NCI-H446 treated with DMSO at 0.1 percent for 48 hours (cell line): ENCODE data around the gene CECR2.
A peak's percentile ranks its signal among the peaks of the same experiment; 100 is the strongest.
"Not testable (repeated sequence)": the region's sequence is repeated elsewhere in the genome, so short reads cannot be mapped to it uniquely, and the experiment has no call there.

ENCODE experiments used
- DNase-seq: peaks from one replicate; lab custom pipeline; 2025; lab: John Stamatoyannopoulos, UW

Gene CECR2

DNA sequence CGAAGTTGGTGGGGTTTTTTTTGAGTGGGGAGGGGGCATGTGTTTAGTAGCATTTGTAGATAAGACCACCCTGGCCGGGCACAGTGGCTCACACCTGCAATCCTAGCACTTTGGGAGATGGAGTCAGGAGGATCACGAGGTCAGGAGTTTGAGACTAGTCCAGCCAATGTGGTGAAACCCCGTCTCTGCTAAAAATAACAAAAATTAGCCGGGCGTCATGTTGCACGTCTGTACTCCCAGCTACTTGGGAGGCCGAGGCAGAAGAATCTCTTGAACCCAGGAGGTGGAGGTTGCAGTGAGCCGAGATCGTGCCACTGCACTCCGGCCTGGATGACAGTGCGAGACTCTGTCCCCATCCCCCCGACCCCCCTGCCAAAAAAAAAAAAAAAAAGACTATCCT is 34.6 kb downstream of the CECR2 start:
- DNase-seq = no peak

- DNase-seq = no peak
Measured at GRCh38 chr22:17407643-17408042, 38.4 kb downstream of the CECR2 start.

DNA sequence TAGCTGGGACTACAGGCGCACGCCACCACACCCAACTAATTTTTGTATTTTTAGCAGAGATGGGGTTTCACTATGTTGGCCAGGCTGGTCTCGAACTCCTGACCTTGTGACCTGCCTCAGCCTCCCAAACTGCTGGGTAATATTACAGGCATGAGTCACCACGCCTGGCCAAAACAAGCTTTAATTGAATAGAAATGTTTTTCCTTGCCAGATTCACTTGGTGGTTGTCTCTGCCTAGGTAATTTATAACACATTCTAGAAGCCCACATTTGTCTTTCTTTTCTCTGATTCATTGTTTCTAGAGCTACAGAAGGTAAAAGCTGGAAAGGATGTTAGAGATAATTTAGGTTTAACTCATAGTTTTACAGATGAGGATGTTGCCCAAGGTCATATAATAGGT is 41.3 kb downstream of the CECR2 start:
- DNase-seq = peak; percentile 44

DNA sequence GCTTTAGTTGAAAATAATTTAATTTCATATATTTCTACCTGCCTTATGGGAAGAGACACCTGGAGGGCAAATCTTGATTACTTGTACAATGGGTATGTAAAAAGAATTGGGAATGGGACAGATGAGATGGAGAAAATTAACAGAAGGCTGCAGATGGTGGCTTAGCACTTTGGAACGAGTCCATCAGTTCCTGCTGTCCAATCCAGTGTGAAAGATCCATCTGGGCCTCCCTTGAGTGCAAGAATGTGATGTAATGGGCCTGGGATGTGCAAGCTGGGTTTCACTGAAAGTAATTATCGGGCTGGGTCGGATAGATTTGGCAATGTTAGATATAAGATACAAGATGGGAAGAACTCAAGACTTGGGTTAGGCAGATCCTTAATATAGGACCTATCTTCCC is 42.0 kb downstream of the CECR2 start:
- DNase-seq = peak; percentile 93

GRCh38 chr22:17412232-17412631 is 43.0 kb downstream of the CECR2 start:
- peak; percentile 60 for DNase-seq

DNA sequence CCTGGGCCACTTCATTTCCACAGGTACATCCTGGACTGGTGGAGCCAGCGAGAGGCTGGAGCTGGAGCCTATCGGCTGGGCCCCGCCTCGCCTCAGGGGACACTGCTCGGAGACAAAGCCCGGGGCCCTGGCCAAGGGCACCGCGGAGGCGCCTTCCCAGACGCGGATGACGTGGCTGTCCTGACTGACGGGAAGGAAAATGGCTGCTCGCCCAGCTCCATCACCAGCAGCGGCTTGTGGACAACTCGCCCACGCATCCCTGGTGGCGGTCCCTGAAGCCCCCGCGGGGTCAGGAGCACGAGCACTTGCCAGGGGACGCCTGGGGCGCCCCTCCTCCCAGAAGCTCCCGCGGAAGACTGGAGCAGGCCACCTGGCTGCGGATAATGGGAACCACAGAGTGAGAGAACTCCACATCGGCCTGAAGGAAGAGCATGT is 49.6 kb downstream of the CECR2 start:
- no peak for DNase-seq

GRCh38 chr22:17419348-17419747 is 50.1 kb downstream of the CECR2 start:
- no peak for DNase-seq

- DNase-seq = no peak
Measured at GRCh38 chr22:17422736-17423343, 53.6 kb downstream of the CECR2 start.

DNA sequence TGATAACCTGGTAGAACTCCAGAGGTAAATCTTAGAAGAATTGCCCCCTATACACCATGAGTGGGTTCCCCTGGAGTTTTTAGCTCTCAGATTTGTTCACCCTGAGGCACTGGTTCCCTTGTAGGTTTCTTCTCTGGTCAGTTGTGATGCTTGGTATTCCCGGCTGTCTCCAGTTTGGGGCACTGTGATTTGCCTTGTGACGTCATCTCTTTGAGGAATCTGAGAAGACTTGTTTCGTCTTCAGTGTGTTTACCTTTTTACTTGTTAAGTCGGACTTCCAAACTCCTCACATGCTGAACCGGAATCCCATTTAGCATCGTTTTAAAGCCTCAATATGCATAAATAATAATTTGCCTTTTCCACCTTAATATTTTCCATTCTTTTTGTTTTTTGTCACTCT is 54.4 kb downstream of the CECR2 start:
- no peak for DNase-seq

GRCh38 chr22:17427528-17427927 is 58.3 kb downstream of the CECR2 start:
- DNase-seq = not testable (repeated sequence)

- DNase-seq = no peak
Measured at GRCh38 chr22:17429516-17429915, 60.3 kb downstream of the CECR2 start.

DNA sequence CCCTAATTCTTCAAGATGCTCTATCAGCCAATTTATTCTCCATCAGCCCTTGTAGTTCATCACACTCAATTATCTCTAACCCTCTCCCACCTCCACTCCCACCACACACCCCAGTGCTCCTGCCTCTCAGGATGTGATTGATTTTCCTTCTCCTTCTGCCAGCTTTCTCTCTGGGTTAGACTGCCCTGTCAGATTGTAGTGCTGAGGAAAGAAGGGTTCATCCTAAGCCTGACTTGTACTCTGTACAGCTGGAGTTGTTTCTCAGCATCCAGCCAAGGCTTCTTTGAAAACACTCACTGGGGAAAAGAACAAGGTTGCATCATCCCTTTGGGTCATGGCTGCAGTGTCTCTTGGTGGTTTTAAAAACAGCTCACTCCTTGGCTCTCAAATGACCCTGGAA is 61.2 kb downstream of the CECR2 start:
- DNase-seq = no peak

GRCh38 chr22:17431179-17431578 is 61.9 kb downstream of the CECR2 start:
- no peak for DNase-seq

GRCh38 chr22:17434856-17435255 is 65.6 kb downstream of the CECR2 start:
- no peak for DNase-seq

DNA sequence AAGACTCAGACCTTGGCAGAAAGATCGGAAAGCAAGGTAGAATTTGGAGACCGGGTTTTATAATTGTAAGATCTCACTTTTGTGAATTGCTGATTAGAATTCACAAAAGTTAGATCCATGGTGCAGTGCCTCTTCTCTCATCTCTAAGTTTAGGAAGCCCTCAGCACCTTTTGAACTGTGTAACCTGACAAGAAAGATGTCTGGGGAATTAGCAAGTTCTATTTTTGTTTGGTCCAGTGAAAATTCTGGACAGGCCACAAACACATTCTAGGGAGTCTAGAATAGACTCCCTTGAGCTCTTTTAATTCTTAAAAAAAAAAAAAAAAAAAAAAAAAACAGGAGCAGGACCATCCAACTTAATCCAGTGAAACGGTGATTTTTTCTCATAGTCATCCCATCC is 66.1 kb downstream of the CECR2 start:
- DNase-seq = no peak

DNA sequence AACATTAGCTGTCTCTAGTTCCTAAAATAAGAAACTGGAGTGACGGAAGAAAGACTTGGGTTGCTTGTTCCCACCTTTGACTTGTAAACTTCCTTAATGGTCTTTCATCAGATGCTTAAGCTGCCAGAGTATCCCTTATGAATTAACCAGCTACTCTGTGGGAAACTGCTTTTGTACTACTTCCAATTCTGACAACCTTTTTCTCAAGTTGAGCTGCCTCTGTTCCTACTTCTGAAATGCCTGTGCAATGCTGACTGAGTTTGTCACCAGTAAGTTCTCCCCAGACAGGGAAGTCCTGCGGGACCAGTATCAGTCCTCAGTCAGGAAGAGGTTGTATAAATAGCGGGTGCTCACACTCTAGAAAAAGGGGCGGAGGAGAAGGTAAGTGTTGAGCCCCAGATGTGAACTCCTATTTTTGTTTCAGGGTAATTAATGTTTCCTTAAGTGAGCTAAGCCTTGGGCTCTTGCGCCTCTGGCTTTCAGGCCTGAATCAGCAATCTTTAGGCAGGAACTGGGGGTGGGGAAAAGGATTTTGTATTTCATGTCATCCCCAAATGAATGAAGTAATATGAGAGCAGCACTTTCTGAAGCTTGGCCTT is 67.2 kb downstream of the CECR2 start:
- DNase-seq = no peak

- DNase-seq = no peak
Measured at GRCh38 chr22:17436981-17437412, 67.7 kb downstream of the CECR2 start.

DNA sequence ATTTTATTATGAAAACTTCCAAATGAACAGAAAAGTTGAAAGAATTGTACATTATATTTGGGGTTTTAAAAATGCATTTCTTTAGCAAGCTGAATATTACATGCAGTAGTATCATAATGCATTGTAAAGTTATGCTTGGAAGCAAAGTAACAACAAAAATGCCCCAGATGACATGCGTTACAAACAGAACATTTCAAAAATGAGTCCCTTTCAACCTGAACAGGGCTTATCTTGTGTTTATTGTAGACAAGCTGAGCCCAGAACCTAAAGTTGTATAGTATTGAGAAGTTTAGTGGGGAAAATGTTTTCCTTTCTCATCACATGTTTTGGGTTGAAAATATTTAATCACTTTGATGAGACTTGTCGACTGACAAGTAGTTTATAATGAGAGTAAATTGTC is 68.8 kb downstream of the CECR2 start:
- DNase-seq = no peak

GRCh38 chr22:17441326-17441725 is 72.1 kb downstream of the CECR2 start:
- DNase-seq = no peak

GRCh38 chr22:17443405-17444203 is 74.3 kb downstream of the CECR2 start:
- DNase-seq = no peak

- DNase-seq = no peak
Measured at GRCh38 chr22:17444204-17444504, 74.9 kb downstream of the CECR2 start.

GRCh38 chr22:17446698-17447097 is 77.4 kb downstream of the CECR2 start:
- no peak for DNase-seq

DNA sequence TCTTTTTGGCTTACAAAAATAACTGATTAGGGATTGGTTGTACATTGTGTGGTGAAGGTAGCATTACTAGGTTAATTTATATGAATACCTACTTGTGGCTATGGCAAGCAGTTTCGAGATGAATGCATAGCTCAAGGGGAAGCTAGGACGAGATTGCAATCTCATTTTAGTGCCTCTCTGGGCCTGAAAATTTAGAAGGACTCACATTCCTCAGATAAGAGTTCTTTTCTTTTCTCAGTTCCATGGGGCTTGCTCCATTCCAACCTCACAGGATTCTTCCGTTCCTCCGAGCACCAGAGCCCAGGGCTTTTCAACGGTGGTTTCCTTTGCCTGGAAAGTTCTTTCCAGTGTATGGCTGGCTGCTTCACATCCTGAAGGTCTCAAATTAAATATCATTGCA is 82.1 kb downstream of the CECR2 start:
- DNase-seq = no peak

DNA sequence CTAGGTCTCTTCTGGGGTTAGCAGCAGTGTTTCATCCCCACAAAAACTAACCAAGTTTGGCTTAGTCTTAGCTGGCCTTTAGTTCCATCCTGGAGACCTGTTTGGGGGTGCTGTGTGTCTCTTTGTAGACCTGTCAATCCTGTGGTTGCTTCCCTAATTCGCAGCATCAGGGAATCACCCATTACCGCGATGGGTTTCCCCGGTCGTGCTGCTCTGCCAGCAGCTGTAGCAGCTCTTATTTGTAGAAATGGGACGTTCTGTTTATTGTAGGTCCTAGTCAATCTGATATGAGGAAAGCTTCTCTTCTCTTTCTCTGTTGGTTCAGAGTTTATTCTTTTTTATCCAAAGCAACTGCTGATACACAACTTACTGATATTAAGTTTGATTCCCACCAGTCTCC is 91.6 kb downstream of the CECR2 start:
- DNase-seq = no peak
